Adrenal gland (tissue), 12 donors: ENCODE measurements around the gene LINC01488. TPM values are rescaled to one million over a fixed set of nuclear protein-coding genes. Genes with fewer than 3 reads are reported as not detected.

Source experiments
- DNase-seq, 7 donors: peaks; one replicate each; pipeline ENCODE4 v3.0.0-alpha.2; 2019 to 2020
- H3K27ac ChIP-seq, 5 donors: fragments of 200-600 bp; sonication (generic) in 4 of 5; 1 replicate in 3 of 5; 2 replicates in 2 of 5; pipeline versions ENCODE4 v1.5.1 to v1.8.0; 2016 to 2020; ENCODE audit warnings: mild to moderate bottlenecking in 1 of 5
- H3K27me3 ChIP-seq: fragments of 200-600 bp; 2 replicates; pipeline ENCODE4 v1.8.0; 2021
- H3K36me3 ChIP-seq, 2 donors: fragments of 200-600 bp; replicated peaks in 1 of 2; 1 replicate in 1 of 2; 2 replicates in 1 of 2; pipeline versions ENCODE4 v1.5.1 to v1.8.0; 2018 to 2022
- H3K4me1 ChIP-seq, 2 donors: fragments of 200-600 bp; replicated peaks in 1 of 2; 1 replicate in 1 of 2; 2 replicates in 1 of 2; pipeline versions ENCODE4 v1.5.1 to v1.8.0; 2018 to 2021
- H3K4me3 ChIP-seq, 4 donors: fragments of 200-600 bp; sonication (generic) in 3 of 4; one replicate each; pipeline ENCODE4 v1.5.1; 2016 to 2018
- H3K9me3 ChIP-seq, 3 donors: fragments of 200-600 bp; sonication (generic) in 1 of 3; replicated peaks in 1 of 3; 1 replicate in 2 of 3; 2 replicates in 1 of 3; pipeline versions ENCODE4 v1.5.1 to v1.8.0; 2016 to 2021
- POLR2A ChIP-seq, 2 donors: fragments of 450-650 bp; IDR thresholded peaks; one replicate each; pipeline ENCODE4 v1.6.1; 2017; ENCODE audit warnings: antibody characterized with exemption in 2 of 2, mild to moderate bottlenecking in 2 of 2, moderate library complexity in 1 of 2
- WGBS, 4 donors: extraction: QIAGEN DNeasy Blood & Tissue Kit in 2 of 4; methylation state at CpG; one replicate each; pipeline versions ENCODE4 v1.1.5 to v1.1.7; 2013 to 2017; 5-methylcytosine and 5-hydroxymethylcytosine counted together
- intact Hi-C, 2 donors: fragments of 100-400 bp; cut with DNase I; formaldehyde crosslinking; loops; one replicate each; pipeline versions ENCODE4 v1.14.1 to v1.15.0; 2022 to 2023
- polyA plus RNA-seq, 3 donors: library from polyadenylated mRNA; stranded (reverse); fragments of 200-250 nt in 2 of 3; fragments of 350-450 nt in 1 of 3; fragmentation: Illumina TruSeq in 1 of 3; extraction: RNeasy Lipid Tissue Mini Kit (QIAGEN cat#74804) in 1 of 3; gene quantifications; one replicate each; pipeline ENCODE4 v1.2.3, GENCODE V29; 2013 to 2014
- total RNA-seq, 9 donors: library from RNA; depleted of rRNA in 4 of 9; stranded (reverse); fragments of >200 nt in 4 of 9; fragments of 120-200 nt in 1 of 9; fragmentation: NEBNext Ultra II Directional in 1 of 9; extraction: Animal tissue kit (Norgen Biotek cat#: 25700) in 1 of 9; gene quantifications; one replicate each; pipeline versions ENCODE4 v1.1.0 to v1.2.4, GENCODE V29; 2013 to 2023
- TF ChIP-seq, protein P1 (sequence below), 6 experiments: fragments of 450-650 bp in 4 of 6; fragments of 200-600 bp in 2 of 6; sonication (generic) in 1 of 6; IDR thresholded peaks; 1 replicate in 5 of 6; 2 replicates in 1 of 6; pipeline versions ENCODE4 v1.5.1 to v1.8.0; 2016 to 2021; ENCODE audit warnings: antibody characterized with exemption in 6 of 6, mild to moderate bottlenecking in 2 of 6, moderate library complexity in 1 of 6
- donor health status: healthy with polysubstance abuse.
- donor health status: Bipolar disorder and iron deficiency.
- donor health status: DM: yes; HTN: yes; CAD: no.
- donor health status: DM: no; HTN: no; CAD: no.
- donor health status: DM: no; HTN: no; CAD: no.
- donor health status: DM: yes; HTN: yes; CAD: no.

The LINC01488 gene
- total and polyA plus RNA-seq, 12 donors: not detected

GRCh38 chr11:69488543-69488940 is 7.1 kb downstream of the LINC01488 start:
- H3K4me3 ChIP-seq: no peak overlapping the region
- DNase-seq: no peak
- H3K9me3 ChIP-seq: no peaks in the 10 kb centered on the region
- no peaks in the 10 kb centered on the region for H3K27me3 ChIP-seq
- no peaks in the 10 kb centered on the region for H3K36me3 ChIP-seq
- no peak for TF ChIP-seq POLR2A (IDR thresholded peaks at IDR 0.05)
- TF ChIP-seq, protein P1, sequence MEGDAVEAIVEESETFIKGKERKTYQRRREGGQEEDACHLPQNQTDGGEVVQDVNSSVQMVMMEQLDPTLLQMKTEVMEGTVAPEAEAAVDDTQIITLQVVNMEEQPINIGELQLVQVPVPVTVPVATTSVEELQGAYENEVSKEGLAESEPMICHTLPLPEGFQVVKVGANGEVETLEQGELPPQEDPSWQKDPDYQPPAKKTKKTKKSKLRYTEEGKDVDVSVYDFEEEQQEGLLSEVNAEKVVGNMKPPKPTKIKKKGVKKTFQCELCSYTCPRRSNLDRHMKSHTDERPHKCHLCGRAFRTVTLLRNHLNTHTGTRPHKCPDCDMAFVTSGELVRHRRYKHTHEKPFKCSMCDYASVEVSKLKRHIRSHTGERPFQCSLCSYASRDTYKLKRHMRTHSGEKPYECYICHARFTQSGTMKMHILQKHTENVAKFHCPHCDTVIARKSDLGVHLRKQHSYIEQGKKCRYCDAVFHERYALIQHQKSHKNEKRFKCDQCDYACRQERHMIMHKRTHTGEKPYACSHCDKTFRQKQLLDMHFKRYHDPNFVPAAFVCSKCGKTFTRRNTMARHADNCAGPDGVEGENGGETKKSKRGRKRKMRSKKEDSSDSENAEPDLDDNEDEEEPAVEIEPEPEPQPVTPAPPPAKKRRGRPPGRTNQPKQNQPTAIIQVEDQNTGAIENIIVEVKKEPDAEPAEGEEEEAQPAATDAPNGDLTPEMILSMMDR (IDR thresholded peaks at IDR 0.05): no peak
- H3K27ac ChIP-seq: no peak overlapping the region
- no peaks in the 10 kb centered on the region for H3K4me1 ChIP-seq
- 92 to 95% (median 94%) methylated on average over 9 to 16 of the region's 16 CpGs for WGBS, 4 donors
- intact Hi-C loops: no loop called here

- intact Hi-C loops: no loop called here
- TF ChIP-seq, protein P1 (IDR thresholded peaks at IDR 0.05): no peak
- Histone ChIP-seq H3K36me3 (no peaks in the 10 kb centered on the region), H3K4me1 (no peaks in the 10 kb centered on the region), H3K9me3 (no peaks in the 10 kb centered on the region), H3K4me3 (no peak overlapping the region), H3K27ac (no peak overlapping the region), H3K27me3 (no peaks in the 10 kb centered on the region)
- no peak for DNase-seq
- WGBS, 4 donors: 77 to 95% (median 83%) methylated on average over 3 to 23 of the region's 23 CpGs
Measured at GRCh38 chr11:69489031-69489745, 7.7 kb downstream of the LINC01488 start.

- 93 to 100% (median 94%) methylated on average over 5 to 11 of the region's 11 CpGs for WGBS, 4 donors
- TF ChIP-seq POLR2A (IDR thresholded peaks at IDR 0.05): no peak
- TF ChIP-seq, protein P1 (IDR thresholded peaks at IDR 0.05): no peak
- no peak for DNase-seq
- Histone ChIP-seq H3K4me3 (no peak overlapping the region), H3K36me3 (no peaks in the 10 kb centered on the region), H3K9me3 (no peaks in the 10 kb centered on the region), H3K4me1 (no peaks in the 10 kb centered on the region), H3K27ac (no peak overlapping the region), H3K27me3 (no peaks in the 10 kb centered on the region)
- intact Hi-C loops: no loop called here
Measured at GRCh38 chr11:69489746-69490365, 8.4 kb downstream of the LINC01488 start.

- H3K27ac ChIP-seq: no peak overlapping the region
- no peak for DNase-seq
- intact Hi-C loops: no loop called here
- H3K9me3 ChIP-seq: no peaks in the 10 kb centered on the region
- H3K4me1 ChIP-seq: no peaks in the 10 kb centered on the region
- WGBS, 4 donors: 88 to 94% (median 90%) methylated on average over 6 to 10 of the region's 10 CpGs
- H3K27me3 ChIP-seq: no peaks in the 10 kb centered on the region
- H3K36me3 ChIP-seq: no peaks in the 10 kb centered on the region
- TF ChIP-seq POLR2A (IDR thresholded peaks at IDR 0.05): no peak
- TF ChIP-seq, protein P1 (IDR thresholded peaks at IDR 0.05): no peak
- H3K4me3 ChIP-seq: no peak overlapping the region
Measured at GRCh38 chr11:69490516-69490915, 9.1 kb downstream of the LINC01488 start.
